ENCODE measurements around the gene TGFB1. TPM values are rescaled to one million over a fixed set of nuclear protein-coding genes. Genes with fewer than 3 reads are reported as not detected.

The TGFB1 gene
- total and polyA plus RNA-seq, 9 of the 15 experiments (the other 6 are each of a cell fraction or from before 2014, with no cell fraction given), result 0.24 to 159 (median 17.2) TPM

GRCh38 chr19:41397086-41398049, 43.6 kb upstream of the TGFB1 start, which contains the start of the genes BCKDHA and EXOSC5 (continued):
- TF ChIP-seq DDX20 (tag; IDR thresholded peaks at IDR 0.05; ENCODE audit: low read depth) (no peak), SP2 (IDR thresholded peaks at IDR 0.05; ENCODE audit: extremely low read depth, low read depth, low read length, poor library complexity, severe bottlenecking) (no peak), KDM4B (IDR thresholded peaks at IDR 0.05; ENCODE audit: borderline replicate concordance in 2 of 2, low read depth in 1 of 2) (0 out of 4 replicates have a peak, but pooled peaks of 1 of the 2 experiments have one; percentile 11), GATAD2B (IDR thresholded peaks at IDR 0.05; ENCODE audit: borderline replicate concordance) (no peak), LEF1 (IDR thresholded peaks at IDR 0.05) (no peak), ZNF445 (CRISPR knock-in tag; IDR thresholded peaks at IDR 0.05; ENCODE audit: low read depth) (no peak), ZNF184 (CRISPR knock-in tag; IDR thresholded peaks at IDR 0.05) (no peak), ZNF408 (CRISPR knock-in tag; IDR thresholded peaks at IDR 0.05; ENCODE audit: low read depth) (no peak), FOXA1 (IDR thresholded peaks at IDR 0.05; ENCODE audit: borderline replicate concordance) (no peak), ZNF764 (CRISPR knock-in tag; IDR thresholded peaks at IDR 0.05; ENCODE audit: low read depth) (peak; percentile 52; the same call in 1 of the 2 replicates), SRSF7 (optimal IDR thresholded peaks at IDR 0.05; ENCODE audit: low read depth, low read length) (no peak), ZSCAN29 (IDR thresholded peaks at IDR 0.05) (no peak), RB1 (IDR thresholded peaks at IDR 0.05; ENCODE audit: low read depth) (peak; percentile 60; the same call in 1 of the 2 replicates), CBX1 (IDR thresholded peaks at IDR 0.05; ENCODE audit: low read depth) (no peak), ETV1 (tag; conservative IDR thresholded peaks at IDR 0.05; ENCODE audit: low read depth) (peak; percentile 79), ZNF707 (CRISPR knock-in tag; conservative IDR thresholded peaks at IDR 0.05) (no peak), THRB (CRISPR knock-in tag; conservative IDR thresholded peaks at IDR 0.05) (peak; percentile 74; the same call in 1 of the 2 replicates), ZNF316 (IDR thresholded peaks at IDR 0.05) (no peak), RBM22 (IDR thresholded peaks at IDR 0.05; ENCODE audit: low read depth, low read length, poor library complexity, severe bottlenecking) (no peak), TBP (optimal IDR thresholded peaks at IDR 0.05; ENCODE audit: low read depth, low read length) (no peak), RAD51 (IDR thresholded peaks at IDR 0.05; ENCODE audit: borderline replicate concordance, low read depth) (peak; percentile 80), ILF3 (IDR thresholded peaks at IDR 0.05; ENCODE audit: borderline replicate concordance) (peak; percentile 63; the same call in 1 of the 2 replicates), ARID1B (IDR thresholded peaks at IDR 0.05) (0 out of 2 replicates have a peak, but pooled peaks have one; percentile 8), ZNF41 (CRISPR knock-in tag; conservative IDR thresholded peaks at IDR 0.05) (peak; percentile 37; the same call in 1 of the 2 replicates)
